ENCODE results near the gene TREH. TPM values are rescaled to one million over a fixed set of nuclear protein-coding genes. Genes with fewer than 3 reads are reported as not detected.
"Not testable (repeated sequence)": the region's sequence is repeated elsewhere in the genome, so short reads cannot be mapped to it uniquely, and the experiment has no call there.

The TREH gene
- total RNA-seq, 2 donors from 2014 or later = 2.4 to 2.8 TPM

- no peaks in the 10 kb centered on the region for H3K9me3 ChIP-seq
- no peak overlapping the region for H3K9ac ChIP-seq (ENCODE audit: low read depth in 2 of 2, low read length in 2 of 2)
- H3K27me3 ChIP-seq = no peaks in the 10 kb centered on the region
- H3K4me3 ChIP-seq = no peak overlapping the region
- no peaks in the 10 kb centered on the region for H3K36me3 ChIP-seq
- H3K27ac ChIP-seq = no peak overlapping the region
- H3K4me1 ChIP-seq = peaks cover 8% of the 10 kb centered on the region
- DNase-seq = no peak
- no peak for TF ChIP-seq CTCF (IDR thresholded peaks at IDR 0.05)
- intact Hi-C loops (cut with DNase I) = no loop called here
Measured at GRCh38 chr11:118615976-118616371, 63.5 kb downstream of the TREH start.

GRCh38 chr11:118615282-118615975, 64.0 kb downstream of the TREH start:
- Histone ChIP-seq H3K4me1 (peaks cover 6% of the 10 kb centered on the region), H3K36me3 (no peaks in the 10 kb centered on the region), H3K9me3 (no peaks in the 10 kb centered on the region), H3K4me3 (no peak overlapping the region), H3K9ac (ENCODE audit: low read depth in 2 of 2, low read length in 2 of 2) (no peak overlapping the region), H3K27me3 (peaks cover 4% of the 10 kb centered on the region), H3K27ac (no peak overlapping the region)
- TF ChIP-seq CTCF (IDR thresholded peaks at IDR 0.05) = no peak
- no peak for DNase-seq
- intact Hi-C loops (cut with DNase I) = no loop called here

- TF ChIP-seq CTCF (IDR thresholded peaks at IDR 0.05) = no peak
- no peak overlapping the region for H3K4me3 ChIP-seq
- H3K9ac ChIP-seq (ENCODE audit: low read depth in 2 of 2, low read length in 2 of 2) = no peak overlapping the region
- H3K27ac ChIP-seq = no peak overlapping the region
- H3K36me3 ChIP-seq = no peaks in the 10 kb centered on the region
- intact Hi-C loops (cut with DNase I) = no loop called here
- peaks cover 9% of the 10 kb centered on the region for H3K27me3 ChIP-seq
- H3K9me3 ChIP-seq = no peaks in the 10 kb centered on the region
- no peak for DNase-seq
- H3K4me1 ChIP-seq = peaks cover 8% of the 10 kb centered on the region
Measured at GRCh38 chr11:118614511-118614910, 64.9 kb downstream of the TREH start.

- TF ChIP-seq CTCF (IDR thresholded peaks at IDR 0.05) = no peak
- Histone ChIP-seq H3K27me3 (peaks cover 21% of the 10 kb centered on the region), H3K4me3 (no peak overlapping the region), H3K27ac (no peak overlapping the region), H3K9me3 (no peaks in the 10 kb centered on the region), H3K4me1 (peaks cover 10% of the 10 kb centered on the region), H3K36me3 (no peaks in the 10 kb centered on the region), H3K9ac (ENCODE audit: low read depth in 2 of 2, low read length in 2 of 2) (peak overlapping the region; percentile 14 to 44)
- no peak for DNase-seq
- intact Hi-C loops (cut with DNase I) = no loop called here
Measured at GRCh38 chr11:118612378-118612777, 67.1 kb downstream of the TREH start.

- H3K4me3 ChIP-seq; H3K27ac ChIP-seq; H3K4me1 ChIP-seq; H3K36me3 ChIP-seq; DNase-seq; H3K9me3 ChIP-seq; intact Hi-C loops (cut with DNase I): not testable (repeated sequence)
- H3K27me3 ChIP-seq = peaks cover 21% of the 10 kb centered on the region
- peak overlapping the region in 1 of 2 donors; percentile 32 for H3K9ac ChIP-seq (ENCODE audit: low read depth in 2 of 2, low read length in 2 of 2)
Measured at GRCh38 chr11:118611433-118611795, 68.0 kb downstream of the TREH start.

GRCh38 chr11:118610773-118611432, 68.5 kb downstream of the TREH start:
- H3K27me3 ChIP-seq = peaks cover 21% of the 10 kb centered on the region
- peak; percentile 89 for TF ChIP-seq CTCF (IDR thresholded peaks at IDR 0.05)
- no peaks in the 10 kb centered on the region for H3K9me3 ChIP-seq
- peak overlapping the region; percentile 51 to 79 for H3K9ac ChIP-seq (ENCODE audit: low read depth in 2 of 2, low read length in 2 of 2)
- H3K4me1 ChIP-seq = peaks cover 10% of the 10 kb centered on the region
- H3K27ac ChIP-seq = peak overlapping the region; percentile 52
- H3K4me3 ChIP-seq = peak overlapping the region; percentile 44
- DNase-seq = peak; percentile 87
- intact Hi-C loops (cut with DNase I) = no loop called here
- no peaks in the 10 kb centered on the region for H3K36me3 ChIP-seq
